HG03159 (cell line): ENCODE measurements around the gene RNF187.

Experiments
- ATAC-seq: cut with Tn5 transposase; IDR thresholded peaks from one replicate; pipeline ENCODE4 v1.9.1; 2021; ENCODE audit warnings: mild to moderate bottlenecking, moderate library complexity; ENCODE audit not compliant: unreplicated experiment

RNF187 gene

DNA sequence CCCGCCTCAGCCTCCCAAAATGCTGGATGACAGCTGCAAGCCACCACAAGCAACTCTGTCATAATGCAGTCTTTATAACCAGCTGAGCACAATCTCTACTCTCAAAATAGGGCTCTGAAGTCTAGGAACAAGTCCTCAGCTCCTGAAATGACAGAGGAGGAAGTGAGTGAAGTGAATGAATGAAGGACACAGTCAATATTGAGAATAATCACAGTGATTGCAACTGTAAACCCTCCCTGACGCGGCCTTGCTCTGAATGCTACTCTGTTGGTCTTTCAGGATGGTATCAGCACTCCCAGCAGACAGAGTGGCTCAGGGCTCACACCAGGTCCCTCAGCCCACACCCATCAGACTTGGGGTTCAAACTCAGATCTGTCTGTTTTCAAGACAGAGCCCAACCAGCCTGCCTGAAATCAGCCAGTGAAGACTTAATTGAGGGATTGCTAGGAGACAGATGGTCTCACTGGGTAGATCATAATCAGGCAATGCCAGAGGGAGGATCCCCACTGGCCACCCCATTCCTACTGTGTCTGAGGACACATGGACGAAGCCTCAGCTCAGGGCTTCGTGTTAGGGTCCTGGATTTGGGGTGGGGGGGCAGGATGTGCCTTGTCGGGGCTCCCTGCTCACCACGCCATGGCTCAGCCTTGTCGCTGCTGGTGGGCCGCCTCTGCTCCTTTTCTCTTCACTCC lies 20.9 kb downstream of the RNF187 start:
- no peak for ATAC-seq

DNA sequence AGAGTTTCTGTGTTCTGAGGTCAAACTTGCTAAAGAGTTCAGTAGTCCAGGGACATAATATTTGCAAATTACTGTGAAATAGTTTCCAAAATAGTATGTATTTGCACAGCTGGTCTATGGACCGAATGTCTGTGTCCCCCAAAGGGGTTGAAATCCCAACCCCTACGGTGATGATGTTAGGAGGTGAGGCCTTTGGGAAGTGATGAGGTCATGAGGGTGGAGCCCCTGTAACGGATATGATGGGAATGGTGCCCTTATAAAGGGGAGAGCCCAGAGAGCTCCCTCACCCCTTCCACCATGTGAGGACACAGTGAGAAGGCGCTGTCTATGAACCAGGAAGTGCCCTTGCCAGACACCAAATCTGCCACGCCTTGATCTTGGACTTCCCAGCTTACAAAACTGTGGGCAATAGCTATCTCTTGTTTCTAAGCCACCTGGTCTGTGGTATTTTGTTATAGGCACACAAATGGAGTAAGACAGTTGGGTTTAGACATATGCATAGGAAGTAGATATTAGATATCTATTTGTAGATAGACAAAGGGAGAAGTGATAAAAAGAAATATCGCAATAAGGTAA lies 21.7 kb downstream of the RNF187 start:
- no peak for ATAC-seq

DNA sequence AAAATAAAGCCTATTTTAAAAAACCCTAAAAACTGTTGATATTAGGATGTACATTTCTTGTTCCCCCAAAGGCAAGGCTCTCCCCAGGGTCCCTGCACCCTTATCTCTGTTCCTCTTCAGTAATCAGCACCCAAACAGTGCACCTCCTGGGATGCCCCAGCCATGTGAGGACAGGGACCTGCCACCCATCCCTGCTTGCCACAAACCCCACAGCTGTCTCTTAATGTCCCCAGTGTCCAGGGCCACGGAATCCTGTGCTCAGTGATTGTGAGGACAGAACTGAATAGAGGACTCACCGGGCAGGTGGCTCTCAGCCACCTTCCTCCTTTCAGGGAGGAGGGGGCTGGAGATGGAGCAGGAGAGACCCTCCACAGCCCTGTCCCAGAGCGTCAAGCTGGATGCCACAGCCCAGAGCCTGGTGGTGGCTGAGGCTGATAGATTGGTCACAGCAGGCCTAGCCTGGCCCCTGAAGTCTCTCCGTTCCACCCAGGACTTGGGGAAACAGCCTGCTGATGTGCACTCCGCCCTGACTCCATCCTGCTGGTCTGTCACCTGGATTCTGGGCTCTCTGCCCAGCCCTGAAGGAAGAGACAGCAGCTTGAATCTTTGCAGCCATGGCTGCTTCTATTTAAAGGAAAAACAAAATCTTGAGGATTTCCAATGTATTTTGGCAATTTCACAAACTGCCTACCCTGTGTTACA lies 23.1 kb downstream of the RNF187 start:
- ATAC-seq: no peak

DNA sequence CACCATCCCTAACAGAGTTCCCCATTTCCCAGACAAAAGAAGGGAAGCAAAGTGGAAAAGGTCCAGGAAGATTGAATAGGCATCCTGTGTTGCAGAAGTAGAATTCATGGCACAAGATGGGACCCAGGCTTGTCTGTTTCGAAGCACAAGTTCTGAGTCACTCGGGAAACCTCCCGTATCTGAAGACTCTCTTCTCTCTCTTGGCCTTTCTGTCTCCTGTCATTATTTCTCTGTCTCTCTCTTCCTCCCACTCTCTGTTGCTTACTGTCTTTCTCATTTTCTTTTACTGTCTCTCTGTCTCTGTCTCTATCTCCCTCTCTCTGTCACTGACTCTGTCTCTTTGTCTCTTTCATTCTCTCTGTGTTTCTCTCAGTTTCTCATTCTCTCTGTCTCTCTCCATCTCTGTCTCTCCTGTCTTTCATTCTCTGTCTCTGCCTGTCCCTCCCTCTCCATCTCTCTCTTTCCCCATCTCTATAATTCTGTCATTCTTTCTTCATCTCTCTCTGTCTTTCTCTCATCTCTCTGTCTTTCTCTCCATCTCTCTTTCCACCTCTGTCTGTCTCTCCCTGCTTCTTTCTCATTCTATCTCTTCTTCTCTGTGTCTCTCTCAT lies 23.7 kb downstream of the RNF187 start:
- ATAC-seq: no peak

DNA sequence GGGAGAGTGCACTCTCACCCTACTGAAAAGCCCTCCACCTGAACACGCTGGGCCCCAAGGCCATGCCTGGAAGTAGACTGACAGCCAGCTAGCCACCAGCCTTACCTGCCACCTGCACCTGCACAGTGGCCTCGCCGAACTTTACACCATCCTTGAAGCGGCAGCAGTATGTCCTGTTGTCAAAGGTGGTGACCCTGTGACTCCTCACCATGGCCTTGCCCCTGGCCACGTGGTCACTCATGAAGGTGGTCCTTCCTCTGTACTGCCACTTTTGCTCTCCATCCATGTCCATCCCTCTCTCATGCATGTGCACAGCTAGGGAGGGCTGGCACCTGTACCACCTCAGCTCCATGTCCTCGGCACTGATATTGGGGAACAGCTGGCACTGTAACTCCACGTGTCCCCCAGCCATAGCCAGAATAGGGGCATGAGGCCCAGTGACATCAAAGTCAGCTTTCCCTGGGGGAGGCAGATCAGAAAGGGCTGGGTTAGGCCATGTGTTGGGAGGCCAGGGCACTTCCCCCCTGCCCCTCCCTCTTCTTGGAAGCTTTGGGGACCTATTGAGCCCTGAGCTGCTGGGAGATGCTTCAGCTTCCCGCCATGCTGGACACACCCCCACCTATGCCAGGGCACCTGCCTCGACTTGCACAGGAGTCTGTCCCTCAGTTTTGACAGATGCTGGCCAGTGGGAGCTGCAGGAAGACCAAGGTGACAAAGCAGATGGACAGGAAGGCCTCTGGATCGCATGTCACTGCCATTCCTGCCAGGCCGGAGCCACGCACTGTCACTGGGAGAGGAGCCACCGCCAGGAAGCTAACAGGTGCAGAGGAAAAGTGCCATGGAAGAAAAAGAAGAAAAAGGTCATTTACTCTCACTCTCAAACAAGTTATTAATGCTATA lies 24.6 kb downstream of the RNF187 start:
- no peak for ATAC-seq

DNA sequence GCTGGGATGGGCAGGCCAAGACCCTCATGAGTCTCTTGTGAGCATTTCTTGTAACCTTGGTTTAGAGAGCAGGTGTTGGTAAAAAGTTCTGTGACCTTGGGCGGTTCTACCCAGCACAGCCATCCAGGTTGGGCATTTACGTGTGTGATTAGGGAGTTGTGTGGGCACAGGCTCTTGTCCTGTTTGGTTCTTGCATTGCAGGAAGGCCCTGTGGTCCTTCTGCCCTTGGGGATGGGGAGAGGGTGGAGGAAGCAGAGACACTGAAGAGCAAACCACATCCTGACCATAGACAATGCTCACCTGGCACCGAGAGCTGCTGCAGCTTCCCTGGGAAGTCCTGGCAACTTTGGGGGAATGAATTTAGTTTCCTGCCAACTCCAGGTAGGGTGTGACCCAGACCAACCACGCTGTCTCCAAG lies 25.6 kb downstream of the RNF187 start:
- no peak for ATAC-seq

DNA sequence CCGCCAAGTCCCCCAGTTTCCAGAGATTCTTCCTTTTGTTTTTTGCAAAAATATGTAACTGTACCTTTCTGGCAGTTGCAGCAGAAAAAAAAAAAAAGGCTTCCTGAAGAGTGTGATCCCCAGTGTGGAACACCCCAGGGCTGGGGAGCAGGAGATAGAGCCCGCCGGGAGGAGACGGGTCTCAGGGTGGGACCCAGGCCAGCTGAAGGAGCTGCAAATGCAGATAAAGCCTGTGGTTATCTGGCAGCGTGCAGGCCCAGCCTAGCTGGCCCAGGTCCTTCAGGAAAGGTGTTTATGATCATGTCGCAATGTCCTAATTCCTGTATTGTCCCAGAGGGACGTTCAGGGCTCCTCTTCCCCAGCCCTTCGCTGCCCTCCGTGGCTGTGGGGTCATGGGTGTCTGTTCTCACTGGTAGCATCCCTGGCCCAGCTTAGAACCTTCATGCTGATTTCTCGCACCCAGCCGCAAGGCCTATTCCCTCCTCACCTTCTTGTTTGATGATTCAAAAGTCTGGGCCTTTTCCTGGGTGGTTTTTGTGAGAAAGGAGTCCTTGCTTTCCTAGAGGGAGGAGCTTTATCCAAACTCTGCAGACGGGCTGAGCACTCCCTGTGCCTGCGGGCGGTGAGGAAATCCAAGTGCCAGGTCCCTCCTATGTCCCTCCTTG lies 26.2 kb downstream of the RNF187 start:
- no peak for ATAC-seq

DNA sequence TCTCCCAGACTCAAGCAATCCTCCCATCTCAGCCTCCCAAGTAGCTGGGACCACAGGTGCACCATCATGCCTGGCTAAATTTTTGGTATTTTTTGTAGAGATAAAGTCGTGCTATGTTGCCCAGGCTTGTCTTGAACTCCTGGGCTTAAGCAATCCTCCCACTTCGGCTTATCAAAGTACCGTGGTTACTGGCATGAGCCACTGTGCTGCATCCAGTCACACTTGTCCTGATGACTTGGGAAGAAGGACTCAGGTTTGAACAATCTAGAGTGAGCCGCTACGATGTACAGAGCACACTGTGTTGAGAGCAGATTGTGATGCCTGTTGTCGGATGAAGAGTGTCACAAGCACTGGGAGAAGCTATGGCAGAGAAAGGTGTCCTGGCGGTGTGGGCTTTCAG lies 27.2 kb downstream of the RNF187 start:
- no peak for ATAC-seq

DNA sequence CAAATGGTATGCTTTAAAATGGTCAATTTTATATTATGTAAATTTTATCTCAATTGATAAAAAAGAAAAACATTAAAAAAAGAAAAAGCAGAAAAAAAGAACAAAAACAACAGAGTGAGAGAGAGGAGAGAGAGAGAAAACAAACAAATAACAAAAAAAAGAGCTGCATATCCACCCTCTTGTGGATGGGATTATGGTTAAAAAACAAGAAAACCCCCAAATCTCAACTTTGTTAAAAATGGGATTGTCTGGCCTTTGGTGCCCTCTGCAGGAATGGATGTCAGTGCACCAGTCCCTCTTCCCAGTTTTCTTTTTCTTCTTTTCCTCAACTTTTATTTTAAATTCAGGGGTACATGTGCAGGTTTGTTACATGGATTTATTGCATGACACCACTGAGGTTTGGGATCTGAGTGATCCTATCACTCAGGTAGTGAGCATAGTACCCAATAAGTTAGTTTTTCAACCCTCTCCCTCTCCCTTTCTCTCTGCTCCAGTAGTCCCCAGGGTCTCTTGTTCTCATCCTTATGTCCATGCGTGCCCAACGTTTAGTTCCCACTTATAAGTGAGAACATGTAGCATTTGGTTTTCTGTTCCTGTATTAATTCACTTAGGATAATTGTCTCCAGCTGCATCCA lies 28.1 kb downstream of the RNF187 start:
- ATAC-seq: no peak

DNA sequence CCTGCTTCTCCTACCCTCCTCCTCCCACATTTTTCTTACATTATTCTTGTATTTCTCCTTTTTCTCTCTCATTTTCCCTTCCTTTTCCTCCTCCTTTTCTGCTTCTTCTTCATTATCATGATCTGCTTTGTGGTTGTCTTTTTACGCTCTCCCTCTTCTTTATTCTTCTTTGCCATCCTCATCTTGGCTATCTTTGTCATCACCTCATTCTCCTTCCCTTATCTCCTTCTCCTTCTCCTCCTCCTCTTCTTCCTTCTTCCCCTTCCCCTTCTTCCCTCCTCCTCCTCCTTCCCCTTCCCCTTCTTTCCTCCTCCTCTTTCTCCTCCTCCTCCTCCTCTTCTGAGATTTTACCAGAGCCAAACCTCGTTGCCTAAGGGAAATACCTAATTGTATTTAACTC lies 30.5 kb downstream of the RNF187 start:
- ATAC-seq: no peak

DNA sequence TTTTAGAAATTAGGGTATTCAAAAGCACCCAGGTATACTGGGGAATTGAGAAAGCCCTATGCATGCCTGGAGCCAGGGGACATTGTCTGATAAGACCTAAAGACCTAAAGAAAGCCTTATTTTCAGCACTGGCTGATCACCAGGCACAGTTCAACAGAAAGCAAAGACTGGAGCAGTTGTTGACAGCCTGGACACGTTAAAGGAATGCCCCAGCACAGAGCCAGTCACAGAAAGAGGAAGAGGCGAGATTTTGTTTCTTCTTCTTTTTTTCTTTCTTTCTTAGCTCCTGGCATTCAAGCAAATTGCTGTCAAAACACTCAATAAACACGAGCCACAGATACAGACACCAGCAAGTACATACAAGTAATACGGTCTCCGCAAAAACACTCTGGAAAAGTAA lies 40.4 kb downstream of the RNF187 start:
- ATAC-seq: no peak

DNA sequence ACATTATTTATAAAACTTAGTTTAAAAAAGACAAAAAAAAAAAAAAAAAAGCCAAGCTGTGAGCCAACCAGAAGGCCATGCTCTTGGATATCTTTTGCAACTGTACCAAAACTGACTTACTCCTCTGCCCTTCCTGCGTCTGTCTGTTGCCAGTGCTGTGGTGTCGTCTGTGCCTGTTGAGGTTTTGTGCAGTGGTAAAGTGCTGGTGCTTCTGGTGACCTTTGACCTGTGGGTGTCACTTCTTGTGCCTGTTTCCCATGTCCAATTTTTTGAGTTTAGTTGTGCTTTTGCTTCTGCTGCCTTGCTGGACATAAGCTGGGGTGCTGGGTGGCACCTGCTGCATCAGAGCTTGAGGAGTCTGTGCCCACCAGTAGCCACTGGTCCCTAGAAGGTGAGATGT lies 41.4 kb downstream of the RNF187 start:
- ATAC-seq: no peak

DNA sequence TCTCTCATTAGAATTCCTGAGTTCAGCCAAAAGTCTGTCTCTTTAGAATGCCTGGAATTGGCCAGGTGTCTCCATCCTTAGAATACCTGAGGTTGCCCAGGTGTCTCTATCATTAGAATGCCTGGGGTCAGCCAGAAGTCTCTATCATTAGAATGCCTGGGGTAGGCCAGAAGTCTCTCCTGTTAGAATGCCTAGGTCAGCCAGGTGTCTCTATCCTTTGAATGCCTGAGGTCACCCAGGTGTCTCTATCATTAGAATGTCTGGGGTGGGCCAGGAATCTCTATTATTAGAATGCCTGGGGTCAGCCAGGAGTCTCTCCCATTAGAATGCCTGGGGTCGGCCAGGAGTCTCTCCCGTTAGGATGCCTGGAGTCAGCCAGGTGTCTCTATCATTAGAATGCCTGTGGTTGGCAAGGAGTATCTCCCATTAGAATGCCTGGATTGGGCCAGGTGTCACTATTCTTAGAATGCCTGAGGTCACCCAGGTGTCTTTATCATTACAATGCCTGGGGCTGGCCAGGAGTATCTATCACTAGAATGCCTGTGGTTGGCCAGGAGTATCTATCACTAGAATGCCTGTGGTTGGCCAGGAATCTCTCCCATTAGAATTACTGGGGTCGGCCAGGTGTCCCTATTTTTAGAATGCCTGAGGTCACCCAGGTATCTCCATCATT lies 43.0 kb downstream of the RNF187 start:
- ATAC-seq: no peak

DNA sequence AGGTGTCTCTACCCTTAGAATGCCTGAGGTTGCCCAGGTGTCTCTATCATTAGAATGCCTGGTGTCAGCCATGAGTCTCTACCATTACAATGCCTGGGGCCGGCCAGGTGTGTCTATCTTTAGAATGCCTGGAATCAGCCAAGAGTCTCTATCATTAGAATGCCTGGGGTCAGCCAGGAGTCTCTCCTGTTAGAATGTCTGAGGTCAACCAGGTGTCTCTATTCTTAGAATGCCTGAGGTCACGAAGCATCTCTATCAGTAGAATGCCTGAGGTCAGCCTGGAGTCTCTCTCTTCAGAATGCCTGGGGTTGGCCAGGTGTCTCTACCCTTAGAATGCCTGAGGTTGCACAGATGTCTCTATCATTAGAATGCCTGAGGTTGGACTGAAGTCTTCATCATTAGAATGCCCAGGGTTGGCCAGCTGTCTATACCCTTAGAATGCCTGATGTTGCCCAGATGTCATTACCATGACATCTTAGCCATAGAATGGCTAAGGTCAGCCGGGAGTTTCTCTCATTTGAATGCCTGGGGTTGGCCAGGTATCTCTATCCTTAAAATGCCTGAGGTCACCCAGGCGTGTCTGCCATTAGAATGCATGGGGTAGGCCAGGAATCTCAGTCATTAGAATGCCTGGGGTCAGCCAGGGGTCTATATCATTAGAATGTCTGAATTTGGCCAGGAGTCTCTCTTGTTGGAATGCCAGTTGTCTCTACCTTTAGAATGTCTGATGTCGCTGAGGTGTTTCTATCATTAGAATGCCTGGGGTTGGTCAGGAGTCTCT lies 44.0 kb downstream of the RNF187 start:
- no peak for ATAC-seq

DNA sequence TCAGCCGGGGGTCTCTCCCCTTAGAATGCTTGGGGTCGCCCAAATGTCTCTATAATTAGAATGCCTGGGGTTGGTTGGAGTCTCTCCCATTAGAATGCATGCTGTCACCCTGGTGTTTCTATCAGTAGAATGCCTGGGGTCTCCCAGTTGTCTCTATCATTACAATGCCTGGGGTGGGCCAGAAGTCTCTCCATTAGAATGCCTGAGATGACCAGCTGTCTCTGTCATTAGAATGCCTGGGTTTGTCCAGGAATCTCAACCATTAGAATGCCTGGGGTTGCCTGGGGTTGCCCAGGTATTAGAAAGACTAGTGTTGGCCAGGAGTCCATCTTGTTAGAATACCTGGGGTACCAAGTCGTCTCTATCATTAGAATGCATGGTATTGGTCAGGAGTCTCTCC lies 51.6 kb downstream of the RNF187 start:
- no peak for ATAC-seq

DNA sequence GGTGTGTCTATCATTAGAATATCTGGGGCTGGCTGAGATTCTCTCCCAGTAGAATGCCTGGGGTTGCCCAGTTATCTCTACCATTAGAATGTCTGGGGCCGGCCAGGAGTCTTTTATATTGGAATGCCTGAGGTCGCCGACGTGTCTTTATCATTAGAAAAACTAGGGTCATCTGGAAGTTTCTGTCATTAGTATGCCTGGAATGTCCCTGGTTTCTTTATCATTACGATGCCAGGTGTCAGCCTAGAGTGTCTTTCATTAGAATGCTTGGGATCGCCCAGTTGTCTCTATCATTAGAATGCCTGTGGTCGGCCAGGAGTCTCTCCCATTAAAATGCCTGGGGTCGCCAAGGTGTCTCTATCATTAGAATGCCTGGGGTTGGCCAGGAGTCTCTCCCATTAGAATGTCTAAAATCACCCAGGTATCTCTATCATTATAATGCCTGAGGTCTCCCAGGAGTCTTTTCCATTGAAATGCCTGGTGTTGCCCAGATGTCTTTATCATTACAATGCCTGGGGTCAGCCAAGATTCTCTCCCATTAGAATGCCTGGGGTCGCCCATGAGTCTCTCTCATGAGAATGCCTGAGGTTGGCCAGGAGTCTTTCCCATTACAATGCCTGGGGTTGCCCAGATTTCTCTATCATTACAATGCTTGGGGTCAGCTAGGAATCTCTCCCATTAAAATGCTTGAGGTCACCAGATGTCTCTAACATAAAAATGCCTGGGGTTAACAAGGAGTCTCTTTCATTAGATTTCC lies 53.2 kb downstream of the RNF187 start:
- no peak for ATAC-seq

DNA sequence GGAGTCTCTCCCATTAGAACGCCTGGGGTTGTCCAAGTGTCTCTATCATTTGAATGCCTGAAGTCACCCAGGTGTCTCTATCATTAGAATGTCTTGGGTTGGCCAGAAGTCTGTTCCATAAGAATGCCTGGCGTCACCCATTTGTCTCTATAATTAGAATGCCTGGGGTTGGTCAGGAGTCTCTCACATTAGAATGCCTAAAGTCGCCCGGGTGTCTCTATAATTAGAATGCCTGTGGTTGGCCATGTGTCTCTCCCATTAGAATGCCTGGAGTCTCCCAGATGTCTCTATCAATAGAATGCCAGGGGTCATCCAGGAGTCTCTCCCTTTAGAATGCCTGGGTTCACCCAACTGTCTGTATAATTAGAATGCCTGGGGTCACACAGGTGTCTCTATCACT lies 54.5 kb downstream of the RNF187 start:
- no peak for ATAC-seq

DNA sequence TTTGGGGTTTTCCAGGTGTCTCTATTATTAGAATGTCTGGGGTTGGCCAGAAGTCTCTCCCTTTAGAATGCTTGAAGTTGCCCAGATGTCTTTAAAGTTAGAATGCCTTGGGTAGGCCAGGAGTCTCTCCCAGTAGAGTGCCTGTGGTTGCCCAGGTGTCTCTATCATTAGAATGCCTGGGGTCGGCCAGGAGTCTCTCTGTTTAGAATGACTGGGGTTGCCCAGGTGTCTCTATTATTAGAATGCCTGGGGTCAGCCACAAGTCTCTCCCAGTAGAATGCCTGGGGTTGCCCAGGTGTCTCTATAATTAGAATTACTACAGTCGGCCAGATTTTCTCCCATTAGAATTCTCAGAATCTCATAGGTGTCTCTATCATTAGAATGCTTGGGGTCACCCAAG lies 55.2 kb downstream of the RNF187 start:
- no peak for ATAC-seq
